Activated naive CD8-positive, alpha-beta T cell treated with anti-CD3 and anti-CD28 coated beads, Interleukin-2, amount 50 U/mL, for 16 hours (primary cell): Measurements from ENCODE around the gene PRM3.

ENCODE experiments used
- DNase-seq: peaks from one replicate; pipeline ENCODE4 v3.0.0-alpha.2; 2020; ENCODE audit warnings: low read depth, low spot score

PRM3 gene

GRCh38 chr16:11248133-11248532, 25.3 kb downstream of the PRM3 start:
- DNase-seq = no peak

DNA sequence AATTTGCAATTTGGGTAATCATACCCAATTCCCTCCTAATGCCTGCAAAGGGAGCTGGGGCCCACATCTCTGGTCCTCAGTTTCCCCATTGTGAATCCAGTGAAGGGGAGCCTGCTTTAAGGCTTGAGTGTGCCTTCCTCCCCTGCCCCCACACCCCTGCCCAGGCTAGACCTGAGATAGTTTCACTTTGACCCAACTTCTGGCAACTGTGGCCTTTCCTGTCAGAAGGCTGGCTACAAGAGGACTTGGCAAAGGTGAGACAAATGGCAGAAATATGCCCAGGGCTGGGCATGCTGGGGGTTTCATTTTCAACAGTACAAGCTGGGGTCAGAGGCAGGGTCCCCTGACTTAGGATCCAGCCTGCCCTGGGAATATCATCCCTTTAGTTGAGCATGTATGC, 27.4 kb downstream of the PRM3 start:
- DNase-seq = no peak

GRCh38 chr16:11245222-11245737, 28.1 kb downstream of the PRM3 start:
- no peak for DNase-seq

GRCh38 chr16:11242658-11243057, 30.8 kb downstream of the PRM3 start:
- no peak for DNase-seq

DNA sequence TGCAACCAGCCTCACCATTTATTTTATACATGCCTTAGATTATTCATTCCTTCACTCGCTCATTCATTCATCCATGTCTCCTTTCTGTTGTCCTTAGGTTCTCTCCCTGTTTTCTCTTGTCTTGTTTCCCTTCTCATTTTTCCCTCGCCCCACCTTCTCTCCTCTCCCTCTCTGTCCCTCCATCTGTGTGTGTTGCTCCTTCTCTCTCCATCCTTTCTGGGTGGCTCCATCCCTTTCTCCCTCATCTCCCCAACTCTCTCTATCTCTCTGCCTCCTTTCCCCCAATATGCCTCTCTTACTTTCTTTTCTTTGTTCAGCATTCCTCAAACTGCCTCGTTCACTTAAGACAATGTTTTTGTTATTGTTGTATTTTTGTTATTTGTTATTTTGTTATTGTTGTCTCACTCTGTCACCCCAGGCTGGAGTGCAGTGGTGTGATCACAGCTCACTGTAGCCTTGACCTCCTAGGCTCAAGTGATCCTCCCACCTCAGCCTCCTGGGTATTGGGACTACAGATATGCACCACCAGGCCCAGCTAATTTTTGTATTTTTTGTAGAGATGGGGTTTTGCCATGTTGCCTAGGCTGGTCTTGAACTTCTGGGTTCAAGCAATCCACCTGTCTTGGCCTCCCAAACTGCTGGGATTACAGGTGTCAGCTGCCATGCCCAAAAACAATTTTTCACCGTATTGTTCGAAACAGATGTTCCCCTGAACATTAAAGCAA, 31.8 kb downstream of the PRM3 start:
- no peak for DNase-seq

DNA sequence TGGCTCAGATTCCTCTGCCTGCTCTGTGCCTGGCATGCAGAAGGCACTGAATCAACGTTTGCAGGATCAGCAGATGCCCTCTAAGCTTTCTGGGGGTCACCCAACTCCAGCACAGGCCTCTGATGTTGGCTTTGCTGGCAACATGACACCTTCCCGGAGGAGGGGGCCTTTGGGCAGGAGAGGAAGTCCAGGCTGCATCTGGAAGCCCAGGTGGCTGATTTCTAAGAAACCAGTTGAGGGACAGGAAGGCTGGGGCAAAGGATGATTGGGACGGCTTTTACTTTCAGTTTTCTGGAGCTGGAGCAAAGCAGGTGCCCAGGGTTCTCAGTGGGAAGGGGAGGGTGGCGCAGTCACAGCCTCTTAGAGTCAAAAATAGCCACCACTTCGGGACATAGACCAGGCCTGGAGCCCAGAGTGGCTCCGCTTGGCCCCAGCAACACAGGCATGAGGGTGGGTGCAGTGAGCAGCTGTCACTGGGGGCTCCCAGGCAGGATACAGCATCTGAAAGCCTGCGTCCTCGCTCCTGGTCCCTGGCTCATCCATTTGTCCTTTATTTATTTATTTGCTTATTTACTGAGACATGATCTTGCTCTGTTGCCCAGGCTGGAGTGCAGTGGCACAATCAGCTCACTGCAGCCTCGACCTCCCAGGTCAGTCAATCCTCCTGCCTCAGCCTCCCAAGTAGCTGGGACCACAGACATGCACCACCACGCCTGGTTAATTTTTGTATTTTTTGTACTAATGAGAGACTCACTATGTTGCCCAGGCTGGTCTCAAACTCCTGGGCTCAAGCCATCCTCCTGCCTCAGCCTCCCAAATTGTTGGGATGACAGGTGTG, 32.6 kb downstream of the PRM3 start:
- DNase-seq = no peak

DNA sequence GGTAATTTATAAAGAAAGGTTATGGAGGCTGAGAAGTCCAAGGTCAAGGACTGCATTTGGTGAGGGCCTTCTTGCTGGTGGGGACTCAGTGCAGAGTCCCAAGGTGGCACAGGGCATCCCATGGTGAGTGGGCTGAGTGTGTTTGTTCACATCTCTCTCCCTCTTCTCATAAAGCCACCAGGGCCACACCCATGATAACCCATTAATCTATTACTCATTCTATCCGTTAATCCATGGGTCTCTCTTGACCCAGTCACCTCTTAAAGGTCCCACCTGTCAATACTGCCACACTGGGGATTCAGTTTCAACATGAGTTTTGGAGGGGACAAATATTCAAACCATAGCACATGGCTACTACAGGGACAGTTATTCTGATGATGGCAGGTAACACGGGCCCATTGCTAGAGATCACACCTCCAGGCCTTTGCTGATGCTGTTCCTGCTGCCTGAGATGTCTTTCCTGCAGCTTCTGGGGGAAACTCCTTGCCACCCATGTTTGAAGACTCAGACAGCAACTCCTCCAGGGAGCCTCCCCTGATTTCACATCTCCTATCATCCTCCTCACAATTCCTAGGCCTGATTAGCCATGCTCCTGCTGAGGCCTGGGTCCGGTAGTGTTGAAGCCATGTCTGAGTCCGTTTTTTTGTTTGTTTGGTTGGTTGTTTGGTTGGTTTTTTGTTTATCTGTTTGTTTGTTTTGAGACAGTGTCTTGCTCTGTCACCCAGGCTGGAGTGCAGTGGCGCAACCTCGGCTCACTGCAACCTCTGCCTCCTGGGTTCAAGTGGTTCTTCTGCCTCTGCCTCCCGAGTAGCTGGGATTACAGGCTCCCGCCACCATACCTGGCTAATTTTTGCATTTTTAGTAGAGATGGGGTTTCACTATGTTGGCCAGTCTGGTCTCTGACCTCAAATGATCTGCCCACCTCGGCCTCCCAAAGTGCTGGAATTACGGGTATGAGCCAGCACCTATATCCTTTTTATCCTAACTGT, 33.5 kb downstream of the PRM3 start:
- no peak for DNase-seq

- DNase-seq = no peak
Observed at GRCh38 chr16:11238272-11239202, 34.9 kb downstream of the PRM3 start.

- DNase-seq = no peak
Observed at GRCh38 chr16:11236461-11237254, 36.8 kb downstream of the PRM3 start.

GRCh38 chr16:11235703-11235991, 37.8 kb downstream of the PRM3 start:
- DNase-seq = no peak

DNA sequence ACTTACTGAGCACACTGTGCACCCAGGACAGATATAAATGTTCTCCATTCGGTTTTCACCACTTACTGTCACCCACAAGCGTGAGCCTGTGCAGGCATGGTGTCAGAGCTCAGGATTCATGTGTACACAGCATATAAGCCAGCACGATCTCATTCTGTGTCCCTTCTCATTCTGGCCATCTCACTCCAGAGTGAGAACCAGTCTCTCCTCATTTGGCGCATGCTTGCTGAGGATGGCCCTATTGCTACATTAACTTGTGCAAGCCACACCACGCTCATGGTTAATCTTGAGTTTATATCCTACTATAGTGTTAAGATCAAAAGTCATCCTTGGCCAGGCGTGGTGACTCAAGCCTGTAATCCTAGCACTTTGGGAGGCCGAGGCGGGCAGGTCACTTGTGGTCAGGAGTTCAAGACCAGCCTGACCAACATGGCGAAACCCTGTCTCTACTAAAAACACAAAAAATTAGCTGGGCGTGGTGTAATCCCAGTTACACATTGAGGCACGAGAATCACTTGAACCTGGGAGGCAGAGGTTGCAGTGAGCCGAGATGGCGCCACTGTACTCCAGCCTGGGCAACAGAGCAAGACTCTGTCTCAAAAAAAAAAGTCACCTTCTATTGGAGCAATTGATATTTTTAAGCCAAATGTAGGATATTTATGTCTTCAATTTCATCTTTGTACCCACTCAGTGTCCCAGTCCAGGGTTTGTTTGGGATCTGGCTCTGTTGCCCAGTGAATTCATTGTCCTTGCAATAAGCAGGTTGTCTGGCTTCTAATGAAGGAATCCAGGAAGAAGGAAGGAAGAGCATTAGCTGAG, 38.3 kb downstream of the PRM3 start:
- no peak for DNase-seq

DNA sequence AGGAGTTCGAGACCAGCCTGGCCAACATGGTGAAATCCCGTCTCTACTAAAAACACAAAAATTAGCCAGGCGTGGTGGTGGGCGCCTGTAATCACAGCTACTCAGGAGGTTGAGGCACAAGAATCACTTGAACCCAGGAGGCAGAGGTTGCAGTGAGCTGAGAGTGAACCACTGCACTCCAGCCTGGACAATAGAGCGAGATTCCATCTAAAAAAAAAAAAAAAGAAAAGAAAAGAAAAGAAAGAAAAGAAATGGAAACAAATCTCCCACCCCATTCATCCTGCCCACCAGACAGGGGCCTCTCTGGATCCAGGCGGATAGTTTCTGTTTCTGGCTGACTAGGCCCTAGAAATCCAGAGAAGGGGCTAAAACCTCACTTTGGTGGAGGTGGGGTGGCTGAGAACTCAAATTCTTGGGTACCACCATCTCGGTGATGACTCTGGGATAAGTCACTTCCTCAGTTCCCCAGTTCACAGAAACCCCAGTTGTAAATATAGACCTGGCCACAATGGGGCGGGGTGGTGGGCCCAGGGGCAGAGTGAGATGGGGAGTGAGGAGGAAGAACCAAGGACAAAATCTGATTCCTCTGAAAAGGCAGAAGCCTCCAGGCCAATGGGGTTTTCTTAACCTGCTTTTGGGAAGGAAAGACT, 39.6 kb downstream of the PRM3 start:
- DNase-seq = peak; percentile 52

DNA sequence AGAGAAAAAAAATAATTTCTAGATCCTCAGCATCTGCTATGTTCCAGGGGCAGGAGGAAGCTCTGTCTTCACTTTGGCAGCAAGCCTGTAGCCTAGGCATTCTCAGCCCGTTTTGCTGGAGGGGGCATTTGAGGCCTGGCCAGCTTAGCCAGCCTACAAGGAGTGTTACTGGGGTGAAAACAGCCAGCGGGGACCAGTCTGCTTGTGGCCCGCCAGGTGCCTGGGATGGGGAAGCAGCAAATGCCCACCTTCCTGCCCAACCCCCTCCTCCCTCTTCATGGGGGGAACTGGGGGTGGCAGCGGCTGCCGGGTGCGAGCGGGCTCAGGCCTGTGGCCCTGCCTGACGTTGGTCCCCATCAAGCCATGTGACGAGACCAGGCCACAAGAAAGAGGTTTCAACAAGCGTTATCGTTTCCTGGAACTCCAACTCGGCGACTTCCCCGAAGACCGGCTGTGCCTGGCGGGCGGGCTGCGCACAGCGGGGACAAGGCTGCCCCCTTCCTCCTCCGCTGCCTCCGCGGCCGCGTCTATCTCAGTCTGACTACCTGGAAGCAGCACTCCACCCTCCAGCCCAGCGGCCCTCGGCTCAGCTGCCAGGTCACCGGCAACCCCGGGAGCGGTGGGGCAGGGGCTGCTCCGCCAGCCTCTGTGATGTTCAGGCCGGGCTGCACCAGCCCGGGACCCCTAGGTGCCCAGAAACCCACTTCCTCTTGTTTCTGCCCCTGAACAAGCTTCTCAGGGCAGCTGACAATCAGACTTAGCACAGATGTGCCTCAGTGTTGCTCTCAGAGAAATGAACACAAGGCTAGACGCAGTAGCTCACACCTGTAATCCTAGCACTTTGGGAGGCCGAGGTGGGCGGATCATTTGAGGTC, 40.3 kb downstream of the PRM3 start:
- peak; percentile 78 for DNase-seq

DNA sequence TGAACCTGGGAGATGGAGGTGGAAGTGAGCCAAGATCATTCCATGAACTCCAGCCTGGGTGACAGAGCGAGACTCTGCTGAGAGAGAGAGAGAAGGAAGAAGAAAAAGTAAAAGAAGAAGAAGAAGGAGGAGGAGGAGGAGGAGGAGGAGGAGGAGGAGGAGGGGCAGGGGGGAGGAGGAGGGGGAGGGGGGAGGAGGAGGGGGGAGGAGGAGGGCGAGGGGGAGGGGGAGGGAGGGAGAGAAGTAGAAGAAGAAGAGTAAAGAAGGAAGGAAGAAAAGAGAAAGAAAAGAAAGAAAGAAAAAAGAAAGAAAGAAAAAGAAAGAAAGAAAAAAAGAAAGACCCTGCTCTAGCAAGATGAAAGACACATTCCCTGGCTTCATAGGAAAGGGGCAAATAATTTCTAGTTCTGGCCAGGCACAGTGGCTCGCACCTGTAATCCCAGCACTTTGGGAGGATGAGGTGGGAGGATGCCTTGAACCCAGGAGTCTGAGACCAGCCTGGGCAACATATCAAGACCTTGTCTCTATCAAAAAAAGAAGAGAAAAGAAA, 41.1 kb downstream of the PRM3 start:
- no peak for DNase-seq

GRCh38 chr16:11231367-11231970, 42.0 kb downstream of the PRM3 start:
- no peak for DNase-seq

DNA sequence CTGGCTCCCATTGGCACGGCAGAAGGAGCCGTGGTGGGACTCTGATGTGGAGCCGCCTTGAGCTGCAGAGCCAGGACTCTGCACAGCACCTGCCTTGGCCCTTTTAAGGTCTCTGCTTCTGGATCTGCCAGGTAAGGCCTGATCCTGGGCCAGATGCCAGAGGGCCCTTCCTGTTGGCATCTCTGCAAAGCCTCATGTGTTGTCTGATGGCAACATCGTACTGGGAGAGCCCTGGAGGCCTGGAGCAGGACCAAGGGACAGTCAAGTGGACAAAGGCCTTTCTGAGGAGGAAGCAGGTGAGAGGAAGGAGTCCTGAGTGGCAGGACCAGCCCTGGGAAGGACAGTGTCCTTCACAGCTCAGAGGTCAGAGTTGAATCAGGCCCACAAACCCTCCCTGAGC, 43.5 kb downstream of the PRM3 start:
- no peak for DNase-seq

GRCh38 chr16:11229432-11229831, 44.0 kb downstream of the PRM3 start:
- no peak for DNase-seq
